GM19193 (cell line): Measurements from ENCODE around the gene STT3B.
A peak's percentile ranks its signal among the peaks of the same experiment; 100 is the strongest.

Source experiments
- POLR2A ChIP-seq: IDR thresholded peaks from 4 replicates; pipeline ENCODE4 v1.6.1; 2011; ENCODE audit not compliant: insufficient read depth, insufficient read length; ENCODE audit errors: extremely low read depth

STT3B gene

DNA sequence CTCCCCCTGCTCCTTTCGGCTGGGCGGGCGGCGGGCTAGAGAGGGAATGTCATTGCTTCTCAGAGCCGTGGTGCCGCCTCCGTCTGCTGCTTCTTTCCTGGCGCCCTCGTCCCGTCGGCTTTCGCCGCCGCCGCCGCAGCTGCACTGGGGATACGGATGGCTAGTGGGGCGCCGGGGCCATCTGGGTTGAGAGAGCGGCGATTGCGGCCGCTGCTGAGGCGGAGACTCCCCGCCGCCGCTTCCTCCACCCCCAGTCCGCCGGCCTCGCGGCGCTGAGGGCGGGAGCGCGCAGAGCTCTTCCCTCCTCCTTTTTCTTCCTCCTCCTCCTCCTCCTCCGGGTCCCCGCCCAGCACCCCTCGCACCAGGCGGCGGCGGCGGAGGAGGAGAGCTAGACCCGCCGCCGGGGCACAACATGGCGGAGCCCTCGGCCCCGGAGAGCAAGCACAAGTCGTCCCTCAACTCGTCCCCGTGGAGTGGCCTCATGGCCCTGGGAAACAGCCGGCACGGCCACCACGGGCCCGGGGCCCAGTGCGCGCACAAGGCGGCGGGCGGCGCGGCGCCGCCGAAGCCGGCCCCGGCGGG lies at the start of gene STT3B:
Gene STT3B (plus strand): TSS at position 339 of the 582 bp plus-strand sequence. CDS start 74 bp downstream, at position 413.
- peak; percentile 70 for TF ChIP-seq POLR2A

DNA sequence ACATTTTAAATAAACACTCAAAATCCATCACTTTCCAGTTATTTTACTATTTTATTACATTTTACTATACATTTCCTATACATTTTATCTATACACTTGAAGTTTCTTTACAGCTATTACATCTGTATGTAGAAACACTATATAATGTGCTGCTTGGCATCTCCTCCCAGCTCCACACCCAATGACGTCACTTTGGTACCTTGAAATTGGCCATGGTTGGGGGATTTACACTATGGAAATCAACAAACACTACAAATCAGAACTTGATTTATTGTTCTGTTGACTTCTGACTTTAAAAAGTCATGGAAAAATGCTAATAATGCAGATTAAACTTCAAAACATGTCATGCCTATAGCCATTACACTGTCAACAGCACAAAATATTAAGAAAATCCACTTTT lies 48.9 kb upstream of the STT3B start:
- no peak for TF ChIP-seq POLR2A

DNA sequence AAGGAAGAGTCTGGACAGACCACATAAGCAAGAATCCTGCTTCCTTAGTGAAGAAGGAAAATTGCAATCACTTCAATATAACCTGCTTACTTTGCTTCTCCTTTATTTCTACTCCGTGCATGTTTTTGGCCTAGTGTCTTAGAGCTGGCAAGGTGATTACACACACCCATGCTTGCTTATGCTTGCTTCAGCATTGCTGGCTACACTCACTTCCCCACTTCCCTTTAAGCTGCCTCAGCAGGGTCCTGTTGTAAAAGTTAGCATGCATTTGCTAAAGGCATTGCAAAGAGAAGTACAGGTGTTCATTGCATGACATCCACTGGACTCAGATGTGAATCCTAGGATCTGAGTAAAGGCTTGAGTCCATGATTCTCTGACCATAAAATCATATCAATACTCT lies 47.5 kb upstream of the STT3B start:
- TF ChIP-seq POLR2A: no peak

DNA sequence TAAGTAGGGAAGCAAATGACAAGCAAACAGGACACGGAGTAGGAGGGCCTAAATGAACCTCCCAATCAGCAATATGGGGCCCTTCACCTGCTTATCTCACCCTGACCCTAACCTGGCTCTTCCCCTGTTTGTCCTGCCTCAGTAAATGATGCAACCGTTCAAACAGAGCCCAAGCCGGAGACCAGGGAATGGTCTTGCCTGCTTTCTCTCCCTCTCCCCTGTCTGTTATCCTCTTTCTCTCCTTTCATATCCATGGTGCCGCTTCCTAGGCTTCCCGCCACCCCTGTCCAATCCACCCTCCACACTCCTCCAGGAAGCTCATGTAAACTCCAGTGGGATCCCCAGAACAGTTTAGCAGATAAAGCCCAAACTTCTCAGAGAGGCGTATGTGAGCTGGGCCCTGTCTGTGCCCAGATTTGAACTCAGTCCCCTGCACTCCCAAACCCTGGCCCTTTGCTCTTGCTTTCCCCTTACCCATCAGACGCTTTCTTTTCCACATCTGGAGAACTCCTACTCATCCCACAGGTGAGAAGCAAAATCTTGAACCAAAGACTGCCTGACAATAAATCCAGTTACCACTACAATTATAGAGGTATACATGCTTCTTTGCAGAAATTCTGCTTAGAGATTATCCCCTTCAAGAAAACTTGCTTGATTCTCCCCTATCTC lies 45.7 kb upstream of the STT3B start:
- no peak for TF ChIP-seq POLR2A

DNA sequence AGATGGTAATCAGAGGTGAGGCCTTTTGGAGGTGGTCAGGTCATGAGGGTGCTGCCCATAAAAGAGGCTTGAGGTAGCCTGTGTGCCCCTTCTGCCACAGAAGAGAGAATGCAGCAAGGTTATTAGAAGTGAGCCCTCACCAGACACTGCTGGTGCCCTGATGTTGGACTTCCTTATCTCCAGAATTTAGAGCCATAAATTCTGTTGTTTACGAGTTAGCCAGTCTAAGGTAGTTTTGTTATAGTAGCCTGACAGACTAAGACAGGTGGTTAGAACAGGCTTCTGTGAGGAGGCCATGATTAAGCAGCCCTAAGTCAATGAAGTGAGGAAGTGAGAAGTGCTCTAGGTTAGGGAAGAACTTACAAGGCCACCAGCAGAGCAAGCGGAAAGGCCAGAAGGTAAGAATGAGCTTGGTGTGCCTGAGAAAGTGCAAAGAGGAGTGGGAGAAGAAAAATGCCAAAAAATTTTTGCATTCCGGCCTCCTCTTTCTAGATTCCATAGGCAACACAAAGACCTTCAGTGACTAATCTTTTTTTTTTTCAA lies 44.2 kb upstream of the STT3B start:
- no peak for TF ChIP-seq POLR2A

DNA sequence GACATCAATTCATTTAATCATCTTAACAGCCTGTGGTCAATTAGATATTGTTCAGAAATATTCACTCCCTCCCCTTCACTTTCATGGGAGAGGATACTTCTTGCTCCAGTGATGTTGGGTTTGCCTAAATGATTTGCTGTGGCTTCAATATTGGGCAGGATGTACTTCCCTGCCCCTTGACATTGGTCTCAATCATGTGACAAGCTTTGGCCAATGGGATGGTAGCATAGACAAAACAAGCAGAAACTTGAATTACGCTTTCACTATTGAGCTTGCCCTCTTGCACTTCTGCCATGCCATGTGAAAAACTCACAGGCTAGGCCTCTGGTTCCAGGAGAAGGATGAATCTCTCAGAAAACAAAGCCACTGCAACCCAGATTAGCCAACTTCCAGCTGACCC lies 42.2 kb upstream of the STT3B start:
- no peak for TF ChIP-seq POLR2A

DNA sequence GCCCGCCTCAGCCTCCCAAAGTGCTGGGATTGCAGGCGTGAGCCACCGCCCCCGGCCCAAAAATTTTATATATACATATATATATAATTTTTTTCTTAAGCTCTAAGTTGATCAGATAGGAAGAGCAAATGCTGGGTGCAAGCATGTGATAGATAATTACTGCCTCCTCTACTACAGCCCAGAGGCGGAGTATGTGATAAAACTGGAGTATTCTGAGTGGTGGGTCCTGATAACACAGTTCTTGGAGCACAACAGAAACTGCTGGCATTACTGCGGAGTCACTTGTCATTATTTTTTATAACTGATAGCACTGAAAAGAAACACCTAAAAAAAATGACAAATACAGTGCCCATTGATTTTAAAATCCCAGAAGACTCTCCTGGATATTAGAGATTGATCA lies 41.1 kb upstream of the STT3B start:
- TF ChIP-seq POLR2A: no peak

DNA sequence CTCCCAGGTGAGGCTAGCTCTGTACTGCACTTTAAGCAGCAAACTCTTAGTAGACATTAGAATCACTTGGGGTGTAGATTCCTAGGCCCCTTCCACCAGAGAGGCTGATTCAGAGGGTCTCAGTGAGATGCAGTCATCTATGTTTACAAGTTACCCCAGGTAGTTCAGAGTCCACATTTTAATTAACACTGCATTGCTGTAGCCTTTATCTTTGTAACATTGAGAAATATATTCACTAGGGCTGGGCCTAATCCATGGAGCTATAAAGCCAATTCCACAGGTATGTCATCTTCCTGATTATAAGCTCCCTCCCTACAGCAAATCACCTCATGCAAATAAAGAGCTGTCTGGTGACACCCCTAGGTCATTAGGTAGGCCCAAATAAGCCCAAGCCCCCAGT lies 39.6 kb upstream of the STT3B start:
- TF ChIP-seq POLR2A: no peak

DNA sequence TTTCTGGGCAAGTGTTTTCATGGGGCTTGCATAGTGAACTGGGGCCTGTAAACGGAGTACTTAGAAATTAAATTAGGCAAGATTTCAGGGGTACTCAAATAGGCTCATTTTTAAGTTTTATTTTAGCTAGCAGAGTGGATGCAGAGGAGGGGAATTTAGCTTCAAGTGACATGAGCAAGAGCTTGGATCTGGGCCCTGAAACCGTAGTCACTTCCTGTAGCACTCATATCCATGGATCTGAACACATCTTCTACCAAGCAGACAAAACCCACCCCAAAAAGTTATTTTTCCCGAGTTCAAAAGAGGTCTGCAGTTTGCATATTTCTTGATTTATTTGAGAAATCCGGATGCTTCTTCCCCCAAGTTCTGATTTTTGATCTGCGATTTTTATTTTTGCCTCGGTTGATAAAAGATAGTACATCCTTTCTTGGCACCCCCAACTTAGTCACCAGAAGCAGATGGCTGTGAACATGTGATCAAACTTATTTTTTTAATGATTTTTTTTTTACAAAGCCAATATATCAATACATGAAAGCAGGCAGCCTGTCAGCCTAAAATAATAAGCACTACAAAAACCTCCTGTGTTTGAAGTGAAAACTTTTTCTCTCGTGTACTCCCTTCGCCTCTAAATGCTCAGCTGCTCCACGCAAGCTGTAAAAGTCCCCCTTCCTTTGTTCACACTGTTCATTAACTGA lies 36.6 kb upstream of the STT3B start:
- no peak for TF ChIP-seq POLR2A

DNA sequence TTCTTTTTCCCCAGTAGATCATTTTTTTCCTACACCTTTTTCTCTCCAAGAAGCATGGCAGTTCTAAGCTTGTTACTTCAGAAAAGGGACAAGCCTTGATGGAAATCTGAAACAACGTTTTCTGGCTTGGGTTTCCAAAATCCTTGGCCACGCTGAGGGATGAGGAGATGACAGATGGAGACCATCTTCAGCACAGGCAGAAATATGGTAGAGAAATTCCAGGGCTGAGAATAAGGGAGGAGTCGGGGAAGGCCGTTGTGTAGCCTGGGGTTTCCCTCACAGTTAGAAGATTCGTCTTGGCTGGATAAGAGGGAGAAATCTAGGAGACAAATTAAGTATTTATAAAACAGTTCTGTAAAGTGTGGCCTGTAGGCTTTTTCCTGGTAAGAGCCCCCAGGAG lies 33.9 kb upstream of the STT3B start:
- TF ChIP-seq POLR2A: no peak

DNA sequence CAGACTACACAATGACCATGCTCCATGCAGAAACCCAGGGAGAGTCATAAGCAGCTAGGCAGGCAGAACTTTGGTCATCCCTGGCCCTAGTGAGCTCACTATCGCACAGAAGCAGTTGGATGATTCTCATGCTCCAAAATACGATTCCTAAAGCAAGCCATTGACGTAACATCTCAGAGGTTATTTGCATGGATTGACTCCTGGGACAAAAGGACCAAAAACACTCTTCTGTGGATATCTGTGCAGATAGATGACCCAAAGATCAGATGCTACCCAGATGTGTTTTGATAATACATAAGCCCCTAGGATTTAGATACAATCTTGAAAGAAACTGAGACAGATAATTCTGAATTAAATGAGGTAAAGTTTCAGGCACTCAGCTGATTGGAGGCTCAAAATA lies 33.4 kb upstream of the STT3B start:
- TF ChIP-seq POLR2A: no peak

DNA sequence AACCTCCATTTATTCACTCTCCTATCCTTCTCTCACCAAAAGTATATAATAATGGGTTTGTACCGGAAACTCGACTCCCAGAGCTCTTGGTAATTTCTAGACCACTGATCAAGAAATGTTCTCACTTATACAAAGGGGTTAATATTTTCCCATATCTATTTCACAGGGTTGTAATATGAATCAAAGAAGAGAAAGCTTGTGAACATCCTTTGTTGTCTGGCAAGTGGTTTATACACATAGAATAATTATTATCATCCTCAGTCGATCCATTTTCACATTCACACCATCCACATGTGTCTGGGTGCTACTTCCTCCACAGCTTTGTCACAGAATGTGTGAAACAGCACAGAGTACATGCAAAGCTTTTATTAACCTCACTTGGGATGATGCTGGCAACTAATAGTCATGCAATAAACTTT lies 29.9 kb upstream of the STT3B start:
- no peak for TF ChIP-seq POLR2A

DNA sequence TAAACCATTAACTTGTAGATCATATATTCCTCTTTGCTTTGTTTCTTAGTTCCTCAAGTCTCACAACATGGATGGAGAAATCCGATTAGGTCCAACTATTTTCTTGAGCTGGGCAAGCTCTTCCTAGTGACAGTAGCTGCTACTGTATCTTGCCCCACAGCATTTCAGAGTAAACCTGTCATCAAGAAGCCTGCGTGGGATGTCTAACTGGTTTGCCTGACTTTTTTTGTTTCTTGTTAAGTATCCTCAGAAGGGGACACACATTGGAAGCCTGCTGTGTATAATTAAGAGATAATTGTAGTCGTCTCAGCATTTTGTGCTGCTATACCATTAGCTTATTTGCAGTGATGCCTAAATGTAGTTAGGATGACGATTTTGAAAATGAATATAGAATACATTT lies 29.3 kb upstream of the STT3B start:
- TF ChIP-seq POLR2A: no peak

DNA sequence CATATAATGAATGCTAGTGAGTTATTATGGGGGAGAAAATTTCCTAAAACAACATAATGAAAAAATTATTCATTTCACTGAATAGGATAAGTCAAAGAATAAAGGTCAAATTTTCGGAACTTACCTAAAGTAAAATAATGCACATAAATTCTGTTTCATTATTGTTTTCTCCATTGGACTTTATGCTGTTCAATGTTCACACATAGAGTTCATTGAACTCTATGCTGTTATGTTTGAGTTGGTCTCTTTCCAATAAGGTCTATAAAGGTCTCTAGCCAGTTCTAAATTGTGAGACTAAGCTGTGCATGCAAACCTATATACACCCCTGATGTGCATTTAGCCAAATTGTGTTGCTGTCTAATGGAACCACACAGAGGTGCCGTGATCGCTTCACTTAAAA lies 28.5 kb upstream of the STT3B start:
- TF ChIP-seq POLR2A: no peak

DNA sequence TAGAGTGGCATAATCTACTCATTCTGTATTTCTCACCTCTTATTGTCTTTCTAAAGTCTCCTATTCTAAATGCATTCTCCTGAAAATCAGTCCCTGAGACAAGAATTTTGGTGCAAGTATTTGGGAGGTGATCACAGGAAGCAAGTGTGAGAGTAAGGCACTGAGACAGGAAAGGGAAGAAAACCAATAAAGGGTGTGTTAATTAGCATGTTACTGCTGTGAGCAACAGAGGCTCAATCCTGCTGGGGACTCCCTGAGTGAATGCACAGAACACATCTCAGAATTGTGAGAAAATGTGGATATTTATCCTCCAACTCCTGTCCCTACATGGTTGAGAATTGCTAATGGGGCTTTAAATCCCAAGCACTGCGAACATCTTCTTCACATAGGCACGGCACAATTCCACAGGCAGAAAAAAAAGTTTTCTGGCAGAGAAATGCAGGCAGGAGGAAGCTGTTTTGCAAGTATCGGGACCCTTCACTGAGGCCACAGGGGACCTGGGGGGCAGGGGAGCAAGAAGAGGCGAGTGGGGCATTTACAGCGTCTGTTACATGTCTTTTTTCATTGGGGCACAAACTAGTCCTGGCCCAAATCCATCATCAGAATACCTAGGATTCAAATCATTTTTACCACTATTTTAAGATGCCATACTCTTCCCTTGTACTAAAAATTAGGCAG lies 27.2 kb upstream of the STT3B start:
- no peak for TF ChIP-seq POLR2A
